ENCODE results near the gene TACR1.
"Not testable (repeated sequence)": the region's sequence is repeated elsewhere in the genome, so short reads cannot be mapped to it uniquely, and the experiment has no call there.

The TACR1 gene

DNA sequence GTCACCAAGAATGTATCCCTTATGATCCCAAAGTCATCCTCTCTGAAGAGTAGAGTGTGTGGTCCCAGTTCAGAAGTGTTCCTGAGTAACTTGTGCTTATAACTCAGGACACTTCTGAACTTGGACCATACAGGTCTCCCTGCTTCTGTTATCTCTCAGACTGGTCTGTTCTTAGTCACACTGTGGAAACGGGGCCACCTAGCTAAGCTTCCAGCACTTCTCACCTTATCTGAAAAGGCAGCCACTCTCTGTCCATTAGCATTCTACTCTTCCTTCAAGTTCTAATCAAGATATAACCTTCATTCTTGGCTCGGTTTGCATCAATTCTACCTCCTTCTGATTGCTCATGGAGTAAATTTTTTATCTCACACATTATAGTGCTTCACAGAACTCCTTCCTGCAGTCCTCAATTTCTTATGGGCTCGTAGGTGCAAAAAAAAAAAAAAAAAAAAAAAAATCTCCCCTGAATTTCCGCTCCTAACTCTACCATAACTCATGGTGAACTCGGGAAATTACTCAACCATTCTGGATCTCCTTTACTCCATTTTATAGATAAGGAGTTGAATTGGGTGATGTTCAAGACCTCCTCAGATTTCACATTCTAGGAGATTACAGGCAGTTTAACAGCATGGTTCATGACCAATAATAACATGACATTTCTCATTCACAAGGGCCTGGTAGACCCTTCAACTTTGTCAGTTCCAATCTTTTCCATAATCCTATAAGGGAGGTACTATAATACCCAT is 108.4 kb downstream of the TACR1 start:
- no peak for DNase-seq (ENCODE audit: low read depth, low spot score)

DNA sequence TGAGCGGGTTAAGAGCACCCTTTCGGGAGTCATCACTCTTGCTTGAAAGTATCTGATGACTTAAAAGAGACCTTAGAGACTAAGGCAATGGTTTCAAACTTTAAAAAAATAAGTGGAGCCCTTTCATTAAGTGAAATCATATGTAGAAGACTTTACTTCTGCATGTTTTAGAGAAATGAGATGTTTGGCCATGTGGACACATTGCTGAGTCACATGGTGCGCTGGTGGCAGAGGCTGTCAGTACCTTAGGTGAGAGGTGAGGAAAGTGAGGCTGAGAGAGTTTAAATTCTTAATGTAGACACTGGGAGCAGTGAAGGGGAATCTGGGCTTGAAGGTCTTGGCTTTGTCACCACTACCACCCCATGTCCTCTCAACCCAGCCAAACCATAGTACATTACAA is 109.8 kb downstream of the TACR1 start:
- no peak for DNase-seq (ENCODE audit: low read depth, low spot score)

DNA sequence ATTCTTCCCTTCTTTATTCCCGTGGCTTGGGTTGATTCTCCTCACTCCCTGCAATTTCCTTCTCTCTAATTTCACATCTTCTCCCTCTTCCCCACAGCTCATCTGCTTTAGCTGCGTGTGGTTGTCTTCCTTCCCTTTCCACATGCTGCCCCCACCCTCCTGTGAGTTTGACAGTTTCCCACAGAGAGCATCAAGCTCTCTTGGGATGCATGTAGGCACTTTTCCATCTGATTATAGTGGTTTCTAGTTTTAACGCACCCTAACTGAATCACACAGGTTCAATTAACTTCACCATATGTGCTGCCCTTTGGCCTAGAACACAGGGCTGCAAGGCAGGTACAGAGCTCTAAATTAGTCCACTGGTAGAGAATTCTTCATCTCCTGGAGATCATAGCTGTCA is 110.5 kb downstream of the TACR1 start:
- DNase-seq (ENCODE audit: low read depth, low spot score), result no peak

GRCh38 chr2:75087736-75088135 is 111.6 kb downstream of the TACR1 start:
- DNase-seq (ENCODE audit: low read depth, low spot score), result no peak

GRCh38 chr2:75079575-75079974 is 119.7 kb downstream of the TACR1 start:
- DNase-seq (ENCODE audit: low read depth, low spot score), result peak; percentile 41

DNA sequence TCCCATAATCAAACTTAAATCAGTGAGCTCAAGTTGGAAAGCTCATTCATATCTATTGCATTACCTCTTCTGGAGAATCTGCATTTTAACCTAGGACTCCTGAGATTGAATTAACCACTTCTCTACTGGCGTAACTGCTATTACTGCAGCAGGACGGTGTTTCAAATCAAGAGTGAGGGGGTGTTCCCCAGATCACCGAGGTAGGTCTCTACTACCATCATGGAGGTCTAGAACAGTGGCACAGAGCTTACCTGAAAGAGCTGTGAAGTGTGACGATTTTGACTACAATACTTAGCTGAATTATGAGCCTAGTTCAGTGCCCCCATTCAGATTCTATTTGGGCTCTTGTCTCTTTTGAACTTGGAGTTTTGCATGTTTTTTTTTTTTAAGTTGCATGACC is 121.4 kb downstream of the TACR1 start:
- DNase-seq (ENCODE audit: low read depth, low spot score), result no peak

GRCh38 chr2:75076088-75076487 is 123.2 kb downstream of the TACR1 start:
- DNase-seq (ENCODE audit: low read depth, low spot score), result no peak

GRCh38 chr2:75074708-75075107 is 124.6 kb downstream of the TACR1 start:
- no peak for DNase-seq (ENCODE audit: low read depth, low spot score)

DNA sequence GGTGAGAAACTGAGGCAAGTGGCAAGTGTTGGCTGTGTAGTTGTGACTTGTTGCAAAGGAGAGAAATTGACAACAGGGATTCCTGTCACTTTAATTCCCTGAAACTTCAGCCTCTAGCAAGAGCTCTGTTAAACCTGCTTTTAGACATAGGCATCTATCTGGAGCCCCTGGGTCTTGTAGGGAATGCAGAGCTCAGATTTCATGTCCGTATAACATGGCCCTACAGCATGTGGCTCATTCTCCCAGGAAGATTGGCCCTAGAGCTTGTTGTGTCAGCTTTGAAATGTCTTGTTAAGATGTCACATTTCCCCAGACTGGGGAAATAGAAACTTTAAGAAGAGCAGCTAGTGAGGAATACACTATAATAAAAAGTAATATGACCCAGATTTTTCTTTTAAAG is 125.1 kb downstream of the TACR1 start:
- no peak for DNase-seq (ENCODE audit: low read depth, low spot score)

- DNase-seq (ENCODE audit: low read depth, low spot score), result no peak
Measured at GRCh38 chr2:75071766-75072165, 127.6 kb downstream of the TACR1 start.

GRCh38 chr2:75068546-75068945 is 130.8 kb downstream of the TACR1 start:
- DNase-seq (ENCODE audit: low read depth, low spot score), result no peak

- no peak for DNase-seq (ENCODE audit: low read depth, low spot score)
Measured at GRCh38 chr2:75067506-75067905, 131.8 kb downstream of the TACR1 start.

DNA sequence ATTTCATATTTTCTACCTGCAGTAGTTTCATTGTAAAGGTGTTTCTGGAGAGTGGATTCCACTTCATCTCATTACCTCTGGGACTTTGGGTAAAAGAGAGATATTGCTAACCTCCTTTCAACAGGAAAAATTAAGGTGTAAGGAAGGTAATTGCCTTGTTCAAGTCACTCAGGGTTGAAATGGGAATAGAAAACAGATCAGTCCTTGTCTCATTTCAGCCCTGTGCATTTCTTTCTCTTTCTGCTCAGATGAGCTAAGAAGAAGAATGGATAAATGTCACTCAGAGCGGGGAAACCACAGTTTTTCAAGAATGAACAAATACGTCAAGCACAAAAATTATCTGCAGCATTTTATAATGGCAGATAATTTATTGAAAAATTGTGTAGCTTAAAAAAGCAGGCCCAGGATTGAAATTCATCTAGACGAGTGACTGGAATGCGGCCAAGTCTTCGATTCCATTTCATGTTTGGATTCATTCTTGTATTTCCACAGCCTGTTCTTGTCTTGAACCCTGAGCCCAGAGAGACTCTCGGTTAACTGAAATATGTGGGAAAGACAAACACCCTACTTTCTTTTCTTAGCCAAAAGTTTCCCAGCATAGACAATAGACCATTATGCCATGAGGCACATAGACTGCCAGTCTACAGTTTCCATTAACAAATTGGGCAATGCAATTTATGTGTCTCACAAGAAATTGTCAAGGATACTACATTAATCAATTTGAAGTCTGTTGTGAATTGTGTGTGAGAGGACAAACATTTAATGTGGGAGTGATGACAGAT is 133.0 kb downstream of the TACR1 start:
- no peak for DNase-seq (ENCODE audit: low read depth, low spot score)

DNA sequence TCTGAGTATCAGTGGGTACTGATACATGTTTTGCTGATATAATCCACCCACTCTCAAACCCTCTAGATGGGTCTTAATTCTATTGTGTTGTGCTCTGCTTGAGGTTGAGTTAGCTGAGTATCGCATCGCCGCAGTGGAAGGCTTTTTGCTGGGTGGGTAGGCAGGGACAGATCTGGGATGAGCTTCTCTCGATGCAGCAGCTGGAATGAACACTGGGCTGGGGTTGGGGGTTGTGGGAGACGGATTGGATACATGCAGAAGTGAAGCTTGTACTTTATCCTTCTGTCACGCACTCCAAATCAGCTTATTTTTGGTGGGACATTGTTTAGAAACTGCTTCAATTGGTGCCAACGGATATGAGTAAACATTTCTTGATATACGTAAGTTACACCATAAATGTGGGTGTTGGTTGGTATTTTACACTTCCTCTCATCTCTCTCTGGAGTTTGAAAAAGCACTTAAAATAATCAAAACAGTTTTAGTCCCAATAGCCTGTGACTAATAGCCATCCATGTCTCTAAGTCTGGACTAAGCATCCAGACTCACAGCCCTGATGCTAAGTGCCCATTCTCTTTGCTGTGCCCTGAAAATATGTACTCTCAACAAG is 133.8 kb downstream of the TACR1 start:
- DNase-seq (ENCODE audit: low read depth, low spot score), result no peak

DNA sequence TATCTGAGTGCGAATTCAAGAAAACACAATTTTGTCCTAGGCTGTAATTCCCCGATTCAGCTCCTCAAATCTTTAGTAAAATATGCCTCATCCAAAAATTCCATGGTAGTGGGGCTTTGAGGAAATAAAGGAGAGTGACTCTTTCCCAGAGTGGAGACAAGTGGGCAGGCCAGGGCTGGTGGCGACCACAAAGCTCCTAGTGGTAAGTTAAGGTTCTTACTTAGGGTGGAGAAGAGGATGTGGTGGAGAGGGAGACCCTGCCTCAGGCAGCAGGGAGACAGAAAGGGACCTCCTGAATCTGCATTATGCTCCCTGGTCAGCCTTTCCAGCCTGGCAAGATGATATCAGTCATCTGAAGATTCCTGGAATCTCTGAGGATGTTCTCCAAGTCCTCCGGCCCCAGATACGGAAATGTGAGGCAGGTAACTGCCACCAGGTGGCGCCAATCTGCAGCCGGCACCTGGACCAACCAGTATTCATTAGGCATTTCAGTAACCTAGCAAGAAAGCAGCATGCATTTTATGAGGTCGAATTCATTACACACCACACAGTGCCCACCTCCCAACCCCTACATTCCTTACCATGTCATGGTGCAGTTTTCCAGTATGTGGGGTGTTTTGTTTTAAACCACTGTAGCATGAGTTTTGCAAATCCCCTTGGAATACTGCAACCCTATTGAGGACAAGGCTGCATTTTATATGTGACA is 134.5 kb downstream of the TACR1 start:
- DNase-seq (ENCODE audit: low read depth, low spot score), result peak; percentile 73

DNA sequence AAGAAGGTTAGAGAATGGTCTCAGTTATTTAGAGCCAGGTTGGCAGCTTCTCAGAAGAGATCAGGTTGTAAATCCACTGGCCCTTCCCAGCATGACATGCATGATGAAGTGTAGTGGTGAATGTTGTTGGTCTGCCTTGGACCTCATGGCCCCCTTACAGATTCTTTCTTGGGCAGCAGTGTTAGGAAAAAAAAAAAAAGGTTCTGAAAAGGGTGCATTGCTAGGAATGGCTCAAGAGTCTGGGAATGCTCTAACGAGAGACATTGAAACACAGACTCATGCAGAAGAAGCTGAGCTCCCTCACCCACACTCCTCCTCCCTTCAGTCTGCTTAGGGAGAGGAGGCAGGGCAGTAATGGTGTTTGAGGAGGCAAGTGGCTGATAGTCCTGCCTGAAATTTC is 135.4 kb downstream of the TACR1 start:
- DNase-seq (ENCODE audit: low read depth, low spot score), result no peak

GRCh38 chr2:75058427-75058826 is 140.9 kb downstream of the TACR1 start:
- DNase-seq (ENCODE audit: low read depth, low spot score), result no peak

DNA sequence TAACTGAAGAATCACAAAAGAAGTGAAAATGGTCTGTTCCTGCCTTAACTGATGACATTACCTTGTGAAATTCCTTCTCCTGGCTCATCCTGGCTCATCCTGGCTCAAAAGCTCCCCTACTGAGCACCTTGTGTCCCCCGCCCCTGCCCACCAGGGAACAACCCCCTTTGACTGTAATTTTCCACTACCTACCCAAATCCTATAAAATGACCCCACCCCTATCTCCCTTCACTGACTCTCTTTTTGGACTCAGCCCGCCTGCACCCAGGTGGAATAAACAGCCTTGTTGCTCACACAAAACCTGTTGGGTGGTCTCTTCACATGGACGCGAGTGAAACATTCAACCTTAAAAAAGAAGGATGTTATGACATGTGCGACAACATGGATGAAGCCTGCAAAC is 142.2 kb downstream of the TACR1 start:
- DNase-seq (ENCODE audit: low read depth, low spot score), result not testable (repeated sequence)

GRCh38 chr2:75055820-75056675 is 143.3 kb downstream of the TACR1 start:
- peak; percentile 84 for DNase-seq (ENCODE audit: low read depth, low spot score)

GRCh38 chr2:75055142-75055819 is 144.0 kb downstream of the TACR1 start:
- peak; percentile 18 for DNase-seq (ENCODE audit: low read depth, low spot score)

DNA sequence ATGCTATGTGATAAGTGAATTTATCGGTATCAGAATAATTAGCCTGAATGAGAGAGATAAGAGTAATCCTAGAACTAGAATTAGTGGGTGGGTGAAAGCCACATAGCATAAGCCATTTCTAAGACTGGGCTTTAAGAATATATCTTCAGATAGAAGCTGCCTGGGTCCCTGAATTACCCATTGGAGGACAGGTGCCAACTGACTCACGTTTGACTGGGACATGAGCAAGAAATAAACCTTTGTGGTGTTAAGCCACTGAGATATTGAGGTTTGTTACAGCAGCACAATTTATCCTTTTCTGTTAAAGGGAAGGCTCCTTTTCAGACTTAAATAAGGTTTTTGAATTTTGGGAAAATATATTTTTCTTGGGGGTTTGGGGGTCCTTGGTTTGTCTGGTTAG is 145.0 kb downstream of the TACR1 start:
- DNase-seq (ENCODE audit: low read depth, low spot score), result peak; percentile 24
